ENCODE results near the gene NRXN3.

Gene NRXN3

GRCh38 chr14:78335531-78335930 lies 165.4 kb downstream of the NRXN3 start:
- TF ChIP-seq CTCF (IDR thresholded peaks at IDR 0.05; ENCODE audit: low read depth, low read length, missing control alignments), result no peak
- DNase-seq (ENCODE audit: low read depth), result no peak

GRCh38 chr14:78340250-78340649 lies 170.1 kb downstream of the NRXN3 start:
- no peak for TF ChIP-seq CTCF (IDR thresholded peaks at IDR 0.05; ENCODE audit: low read depth, low read length, missing control alignments)

More at GRCh38 chr14:78335531-78335930, 165.4 kb downstream of the NRXN3 start:
- no peak overlapping the region for H3K4me3 ChIP-seq (ENCODE audit: low read depth, low read length)

DNA sequence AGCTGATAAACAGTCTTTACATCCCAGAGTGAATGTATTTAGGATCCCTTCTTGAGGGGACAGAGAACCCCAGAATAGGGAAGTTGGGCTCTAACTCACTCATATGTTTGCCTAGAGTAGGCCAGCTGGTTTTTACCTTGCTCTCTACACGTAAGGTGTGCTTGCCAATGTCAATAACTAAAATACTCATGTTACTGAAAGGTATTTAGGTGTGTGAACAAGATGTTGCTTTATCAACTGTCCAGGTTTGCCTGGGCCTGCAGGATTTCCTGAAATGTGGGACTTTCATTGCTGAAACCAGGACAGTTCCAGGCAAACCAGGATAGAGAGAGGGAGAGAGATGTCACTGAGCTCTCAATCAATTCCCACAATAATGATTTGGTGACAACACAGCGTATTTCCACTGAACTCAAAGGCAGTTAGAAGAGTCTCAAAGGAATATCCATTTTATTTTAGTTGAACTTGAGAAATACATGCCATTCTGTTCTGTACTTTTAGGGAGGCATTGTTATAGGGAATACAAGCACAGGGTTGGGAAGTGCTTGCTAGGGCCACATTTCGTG lies 171.7 kb downstream of the NRXN3 start:
- no peak for DNase-seq (ENCODE audit: low read depth)
- H3K4me3 ChIP-seq (ENCODE audit: low read depth, low read length), result no peak overlapping the region
- TF ChIP-seq CTCF (IDR thresholded peaks at IDR 0.05; ENCODE audit: low read depth, low read length, missing control alignments), result no peak

More at GRCh38 chr14:78340250-78340649, 170.1 kb downstream of the NRXN3 start:
- no peak overlapping the region for H3K4me3 ChIP-seq (ENCODE audit: low read depth, low read length)
- DNase-seq (ENCODE audit: low read depth), result no peak

- DNase-seq (ENCODE audit: low read depth), result no peak
- no peak overlapping the region for H3K4me3 ChIP-seq (ENCODE audit: low read depth, low read length)
- no peak for TF ChIP-seq CTCF (IDR thresholded peaks at IDR 0.05; ENCODE audit: low read depth, low read length, missing control alignments)
Measured at GRCh38 chr14:78342879-78343278, 172.7 kb downstream of the NRXN3 start.

DNA sequence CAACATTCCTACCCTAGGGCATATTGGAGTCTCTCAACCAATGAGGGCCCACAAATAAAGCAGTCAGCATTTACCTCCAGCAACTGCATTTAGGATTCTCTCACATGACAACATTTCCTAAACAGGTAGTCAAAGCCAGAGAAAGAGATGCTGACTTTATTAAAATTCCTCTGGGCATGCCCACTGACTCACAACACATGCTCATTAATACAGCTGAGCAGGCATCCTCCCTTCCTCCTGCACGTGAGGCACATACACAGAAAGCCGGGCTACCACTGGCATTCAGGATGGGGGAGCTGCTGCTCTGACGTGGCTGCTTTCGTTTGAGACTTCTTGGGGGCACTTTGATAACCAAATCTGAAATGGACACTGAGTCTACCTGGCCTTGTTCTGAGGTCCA lies 174.1 kb downstream of the NRXN3 start:
- no peak overlapping the region for H3K4me3 ChIP-seq (ENCODE audit: low read depth, low read length)
- no peak for TF ChIP-seq CTCF (IDR thresholded peaks at IDR 0.05; ENCODE audit: low read depth, low read length, missing control alignments)
- DNase-seq (ENCODE audit: low read depth), result no peak

DNA sequence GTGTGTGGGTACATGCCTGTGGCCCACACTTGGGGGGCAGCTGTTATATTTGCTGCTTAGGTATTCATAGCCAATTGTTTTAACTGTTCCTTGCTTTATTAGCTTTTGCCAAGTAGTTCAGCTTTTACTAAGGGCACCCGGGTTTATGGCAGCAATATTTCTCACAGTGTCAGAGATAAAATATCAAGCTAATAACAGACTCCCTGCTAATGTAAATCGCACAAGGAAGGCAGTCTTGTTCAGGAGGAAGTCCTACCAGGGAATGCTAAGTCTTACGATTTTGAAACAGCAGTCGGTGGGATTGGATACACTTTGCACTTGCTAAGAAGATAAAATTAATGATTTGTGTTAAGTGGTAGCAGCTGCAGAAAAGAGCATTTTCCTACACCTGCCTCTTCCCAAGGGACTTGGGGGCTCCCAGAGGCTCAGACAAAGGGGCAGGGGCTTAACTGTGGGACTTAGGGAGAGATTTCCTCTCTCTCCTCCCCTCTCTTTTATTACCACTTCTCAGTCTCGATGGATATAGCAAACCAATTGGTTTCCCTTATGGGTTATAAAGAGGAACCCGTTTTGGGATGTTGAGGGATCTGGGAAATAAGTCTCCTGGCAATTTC lies 175.1 kb downstream of the NRXN3 start:
- no peak for DNase-seq (ENCODE audit: low read depth)
- TF ChIP-seq CTCF (IDR thresholded peaks at IDR 0.05; ENCODE audit: low read depth, low read length, missing control alignments), result no peak
- H3K4me3 ChIP-seq (ENCODE audit: low read depth, low read length), result no peak overlapping the region

DNA sequence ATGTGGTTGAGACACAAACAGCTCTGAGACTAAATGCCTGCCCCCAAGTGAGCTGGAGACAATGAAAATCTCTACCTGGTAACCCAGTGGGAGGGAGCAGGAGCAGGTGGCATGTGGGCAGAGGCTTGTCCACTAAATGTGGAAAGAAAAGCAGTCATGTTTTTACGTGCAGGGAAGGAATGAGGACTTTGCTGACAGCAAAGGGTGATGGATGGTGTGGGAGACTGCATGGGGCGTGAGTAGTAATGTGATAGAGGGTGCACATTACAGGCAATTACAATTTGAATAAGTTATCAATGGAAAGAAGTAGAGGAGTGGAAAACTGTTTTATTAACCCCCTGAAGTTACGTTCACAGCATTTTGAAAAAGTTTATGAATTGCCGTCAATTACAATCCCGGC lies 176.6 kb downstream of the NRXN3 start:
- DNase-seq (ENCODE audit: low read depth), result no peak
- no peak for TF ChIP-seq CTCF (IDR thresholded peaks at IDR 0.05; ENCODE audit: low read depth, low read length, missing control alignments)
- H3K4me3 ChIP-seq (ENCODE audit: low read depth, low read length), result no peak overlapping the region
